Right lobe of liver (tissue), 6 donors: ENCODE data around the gene ACSF3. TPM values are rescaled to one million over a fixed set of nuclear protein-coding genes. Genes with fewer than 3 reads are reported as not detected.

Experiments
- ATAC-seq, 4 donors: fragments of 200-7000 bp; cut with Tn5 transposase; one replicate each; pipeline ENCODE4 v1.9.1; 2020; ENCODE audit warnings: mild to moderate bottlenecking in 4 of 4, moderate library complexity in 4 of 4
- DNase-seq, 3 donors: peaks; one replicate each; pipeline ENCODE4 v3.0.0-alpha.2; 2020
- H3K27ac ChIP-seq, 3 donors: fragments of 200-600 bp; one replicate each; pipeline ENCODE4 v1.8.0; 2022
- H3K27me3 ChIP-seq, 2 donors: fragments of 200-600 bp; one replicate each; pipeline ENCODE4 v1.8.0; 2022
- H3K36me3 ChIP-seq, 4 donors: fragments of 200-600 bp; sonication (generic) in 1 of 4; one replicate each; pipeline versions ENCODE4 v1.5.1 to v1.8.0; 2017 to 2022; ENCODE audit warnings: control low read depth in 1 of 4
- H3K4me1 ChIP-seq, 4 donors: fragments of 200-600 bp; sonication (generic) in 1 of 4; one replicate each; pipeline versions ENCODE4 v1.5.1 to v1.8.0; 2017 to 2022; ENCODE audit warnings: control low read depth in 1 of 4
- H3K4me3 ChIP-seq, 3 donors: fragments of 200-600 bp; one replicate each; pipeline ENCODE4 v1.8.0; 2022
- H3K9me3 ChIP-seq, 4 donors: fragments of 200-600 bp; sonication (generic) in 1 of 4; one replicate each; pipeline versions ENCODE4 v1.5.1 to v1.8.0; 2017 to 2022; ENCODE audit warnings: control low read depth in 1 of 4
- POLR2A ChIP-seq: fragments of 450-650 bp; IDR thresholded peaks from one replicate; pipeline ENCODE4 v1.6.1; 2017; ENCODE audit warnings: antibody characterized with exemption, mild to moderate bottlenecking
- WGBS: methylation state at CpG from one replicate; pipeline ENCODE4 v1.1.6; 2018; ENCODE audit warnings: low coverage, low lambda C conversion rate; ENCODE audit not compliant: insufficient coverage; ENCODE audit errors: missing lambda C conversion rate; 5-methylcytosine and 5-hydroxymethylcytosine counted together
- intact Hi-C, 2 donors: fragments of 100-400 bp; cut with DNase I; formaldehyde crosslinking; loops; one replicate each; pipeline versions ENCODE4 v1.11.2 to v1.14.1; 2022
- total RNA-seq, 6 experiments: library from RNA; depleted of rRNA in 2 of 6; stranded (reverse); fragments of >200 nt in 2 of 6; fragmentation: NEBNext Ultra II Directional in 3 of 6; extraction: Animal tissue kit (Norgen Biotek cat#: 25700) in 3 of 6; gene quantifications; one replicate each; pipeline versions ENCODE4 v1.1.0 to v1.2.4, GENCODE V29; 2016 to 2023
- TF ChIP-seq, protein P1 (sequence below), 4 donors: fragments of 200-600 bp in 3 of 4; fragments of 450-650 bp in 1 of 4; IDR thresholded peaks; one replicate each; pipeline versions ENCODE4 v1.5.1 to v1.8.0; 2016 to 2022; ENCODE audit warnings: antibody characterized with exemption in 4 of 4, mild to moderate bottlenecking in 2 of 4
- donor health status: DM: no; HTN: yes; CAD: no.
- donor health status: DM: no; HTN: no; CAD: no.
- donor health status: DM: no; HTN: no; CAD: no.
- donor health status: DM: no; HTN: yes; CAD: no.
- donor health status: DM: no; HTN: yes; CAD: no.

The ACSF3 gene
- total RNA-seq, 6 experiments from 2014 or later, result 20.2 to 33.6 (median 29.4) TPM

GRCh38 chr16:89049484-89050118 lies 44.1 kb upstream of the ACSF3 start:
- Histone ChIP-seq H3K36me3 (no peaks in the 10 kb centered on the region), H3K27me3 (no peaks in the 10 kb centered on the region), H3K4me3 (no peak overlapping the region), H3K9me3 (no peaks in the 10 kb centered on the region), H3K4me1 (no peaks in the 10 kb centered on the region), H3K27ac (no peak overlapping the region)
- DNase-seq (peak in 1 of 3 donors; percentile 52), ATAC-seq (no peak)
- TF ChIP-seq POLR2A, result no peak
- TF ChIP-seq, protein P1, sequence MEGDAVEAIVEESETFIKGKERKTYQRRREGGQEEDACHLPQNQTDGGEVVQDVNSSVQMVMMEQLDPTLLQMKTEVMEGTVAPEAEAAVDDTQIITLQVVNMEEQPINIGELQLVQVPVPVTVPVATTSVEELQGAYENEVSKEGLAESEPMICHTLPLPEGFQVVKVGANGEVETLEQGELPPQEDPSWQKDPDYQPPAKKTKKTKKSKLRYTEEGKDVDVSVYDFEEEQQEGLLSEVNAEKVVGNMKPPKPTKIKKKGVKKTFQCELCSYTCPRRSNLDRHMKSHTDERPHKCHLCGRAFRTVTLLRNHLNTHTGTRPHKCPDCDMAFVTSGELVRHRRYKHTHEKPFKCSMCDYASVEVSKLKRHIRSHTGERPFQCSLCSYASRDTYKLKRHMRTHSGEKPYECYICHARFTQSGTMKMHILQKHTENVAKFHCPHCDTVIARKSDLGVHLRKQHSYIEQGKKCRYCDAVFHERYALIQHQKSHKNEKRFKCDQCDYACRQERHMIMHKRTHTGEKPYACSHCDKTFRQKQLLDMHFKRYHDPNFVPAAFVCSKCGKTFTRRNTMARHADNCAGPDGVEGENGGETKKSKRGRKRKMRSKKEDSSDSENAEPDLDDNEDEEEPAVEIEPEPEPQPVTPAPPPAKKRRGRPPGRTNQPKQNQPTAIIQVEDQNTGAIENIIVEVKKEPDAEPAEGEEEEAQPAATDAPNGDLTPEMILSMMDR (IDR thresholded peaks at IDR 0.05), result no peak
- WGBS, result no CpG with 5 or more reads among the region's 22 CpGs
- intact Hi-C loops, result no loop called here

DNA sequence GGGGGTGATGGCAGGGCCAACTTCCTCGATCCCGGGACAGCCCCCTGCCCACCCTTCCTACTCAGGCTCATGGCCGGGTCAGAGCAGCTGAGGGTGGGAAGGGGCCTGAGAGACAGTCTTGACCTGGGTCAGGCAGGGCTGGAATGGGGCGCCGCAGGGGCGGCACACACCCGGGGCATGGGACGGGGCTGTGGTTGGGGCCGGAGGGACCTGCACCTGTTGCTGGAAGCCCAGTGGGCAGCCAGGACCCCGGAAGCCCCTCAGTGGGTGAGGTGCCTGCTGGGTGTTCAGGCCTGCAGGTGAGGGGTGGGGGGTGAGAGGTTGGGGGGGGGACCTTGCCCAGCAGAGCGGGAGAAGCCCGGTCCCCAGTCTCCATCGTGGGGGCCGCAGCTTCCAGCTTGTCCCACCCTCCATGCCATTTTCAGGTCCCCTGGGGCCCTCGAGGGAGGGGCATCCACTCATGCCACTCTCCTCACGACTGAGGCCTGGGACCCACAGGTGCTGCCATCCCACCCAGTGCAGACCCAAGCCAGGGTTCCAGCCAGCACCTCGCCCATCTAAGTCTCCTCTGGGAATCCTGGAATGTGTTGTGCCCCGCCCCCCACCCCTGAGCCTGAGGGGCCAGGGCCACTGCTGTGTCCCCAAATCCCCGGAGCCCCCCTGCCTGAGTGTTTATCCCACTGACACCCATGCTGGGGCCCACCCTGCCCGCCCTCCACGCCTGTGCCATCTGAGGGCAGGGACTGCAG lies 43.4 kb upstream of the ACSF3 start:
- DNase-seq (peak in 1 of 3 donors; percentile 51), ATAC-seq (no peak)
- Histone ChIP-seq H3K9me3 (no peaks in the 10 kb centered on the region), H3K4me3 (no peak overlapping the region), H3K4me1 (no peaks in the 10 kb centered on the region), H3K36me3 (no peaks in the 10 kb centered on the region), H3K27me3 (no peaks in the 10 kb centered on the region), H3K27ac (no peak overlapping the region)
- TF ChIP-seq POLR2A, result no peak
- TF ChIP-seq, protein P1 (IDR thresholded peaks at IDR 0.05), result no peak
- WGBS, result 77% methylated on average over 3 of the region's 21 CpGs
- intact Hi-C loops, result no loop called here

- no peaks in the 10 kb centered on the region for H3K27me3 ChIP-seq
- no peaks in the 10 kb centered on the region for H3K36me3 ChIP-seq
- H3K4me3 ChIP-seq, result no peak overlapping the region
- TF ChIP-seq POLR2A, result no peak
- TF ChIP-seq, protein P1 (IDR thresholded peaks at IDR 0.05), result no peak
- H3K27ac ChIP-seq, result no peak overlapping the region
- ATAC-seq, result no peak
- no peaks in the 10 kb centered on the region for H3K9me3 ChIP-seq
- no peaks in the 10 kb centered on the region for H3K4me1 ChIP-seq
- intact Hi-C loops, result no loop called here
- WGBS, result no CpG with 5 or more reads among the region's 23 CpGs
- peak in 1 of 3 donors; percentile 41 for DNase-seq
These were observed 42.8 kb upstream of the ACSF3 start for GRCh38 chr16:89050868-89051311.

- DNase-seq (no peak), ATAC-seq (no peak)
- 57% methylated on average over 7 of the region's 22 CpGs for WGBS
- H3K27ac ChIP-seq, result no peak overlapping the region
- H3K27me3 ChIP-seq, result no peaks in the 10 kb centered on the region
- H3K4me3 ChIP-seq, result no peak overlapping the region
- H3K4me1 ChIP-seq, result no peaks in the 10 kb centered on the region
- H3K9me3 ChIP-seq, result no peaks in the 10 kb centered on the region
- H3K36me3 ChIP-seq, result no peaks in the 10 kb centered on the region
- TF ChIP-seq, protein P1 (IDR thresholded peaks at IDR 0.05), result no peak
- TF ChIP-seq POLR2A, result no peak
- intact Hi-C loops, result no loop called here
These were observed 42.0 kb upstream of the ACSF3 start for GRCh38 chr16:89051521-89052166.
